Esophagus mucosa (tissue), 1 donor: ENCODE results near the gene ATP13A2. TPM values are rescaled to one million over a fixed set of nuclear protein-coding genes. Genes with fewer than 3 reads are reported as not detected.
"Not testable (repeated sequence)": the region's sequence is repeated elsewhere in the genome, so short reads cannot be mapped to it uniquely, and the experiment has no call there.

Source experiments
- ATAC-seq: fragments of 200-7000 bp; cut with Tn5 transposase; one replicate; pipeline ENCODE4 v1.9.1; 2020
- total RNA-seq: library from RNA; stranded (reverse); gene quantifications from one replicate; pipeline ENCODE4 v1.2.4, GENCODE V29; 2023
- donor health status: DM: yes; HTN: yes; CAD: no.

Gene ATP13A2
- total RNA-seq, 1 donor from 2014 or later, result 21.5 TPM

DNA sequence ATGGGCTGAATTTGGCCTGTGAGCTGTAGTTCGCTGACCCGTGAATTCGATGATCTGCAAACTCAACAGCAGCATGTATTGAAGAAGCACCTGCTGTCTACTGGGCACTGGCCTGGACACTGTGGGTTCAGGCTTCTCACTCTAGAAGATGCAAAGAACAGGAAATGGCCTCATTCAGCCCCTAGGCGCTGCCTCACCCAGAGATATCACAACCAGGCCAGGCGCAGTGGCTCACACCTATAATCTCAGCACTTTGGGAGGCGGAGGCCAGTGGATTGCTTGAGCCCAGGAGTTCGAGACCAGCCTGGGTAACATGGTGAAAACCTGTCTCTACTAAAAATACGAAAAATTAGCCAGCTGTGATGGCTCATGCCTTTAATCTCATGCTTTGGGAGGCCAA lies 55.0 kb downstream of the ATP13A2 start:
- ATAC-seq, result no peak

DNA sequence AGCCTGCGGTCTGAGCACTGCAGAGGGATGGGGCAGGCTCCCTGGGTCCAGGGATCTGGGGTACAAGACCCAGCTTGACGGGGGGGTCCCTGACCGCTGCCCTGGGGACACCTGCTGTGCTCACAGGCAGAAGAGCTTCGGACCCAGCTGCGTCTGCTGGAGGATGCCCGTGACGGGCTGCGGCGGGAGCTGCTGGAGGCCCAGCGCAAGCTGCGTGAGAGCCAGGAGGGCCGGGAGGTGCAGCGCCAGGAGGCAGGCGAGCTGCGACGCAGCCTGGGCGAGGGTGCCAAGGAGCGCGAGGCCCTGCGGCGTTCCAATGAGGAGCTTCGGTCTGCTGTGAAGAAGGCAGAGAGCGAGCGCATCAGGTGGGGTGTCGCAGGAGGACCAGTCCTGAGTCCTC lies 56.5 kb downstream of the ATP13A2 start:
- ATAC-seq, result no peak

DNA sequence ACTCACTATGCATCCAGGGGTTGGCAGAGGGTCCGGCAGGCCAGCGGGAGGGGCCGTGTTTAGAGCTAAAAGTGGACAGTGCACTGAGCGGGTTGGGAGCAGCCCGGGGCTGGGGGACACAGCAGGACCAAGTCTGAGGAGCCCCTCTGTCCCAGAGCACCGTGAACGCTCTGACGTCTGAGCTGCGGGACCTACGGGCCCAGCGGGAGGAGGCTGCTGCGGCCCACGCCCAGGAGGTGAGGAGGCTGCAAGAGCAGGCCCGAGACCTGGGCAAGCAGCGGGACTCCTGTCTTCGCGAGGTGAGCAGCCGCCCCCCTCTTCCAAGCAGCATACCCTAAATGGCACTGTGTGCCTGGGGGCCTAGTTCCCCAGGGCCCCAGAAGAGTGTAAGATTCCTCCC lies 57.1 kb downstream of the ATP13A2 start:
- ATAC-seq, result no peak

DNA sequence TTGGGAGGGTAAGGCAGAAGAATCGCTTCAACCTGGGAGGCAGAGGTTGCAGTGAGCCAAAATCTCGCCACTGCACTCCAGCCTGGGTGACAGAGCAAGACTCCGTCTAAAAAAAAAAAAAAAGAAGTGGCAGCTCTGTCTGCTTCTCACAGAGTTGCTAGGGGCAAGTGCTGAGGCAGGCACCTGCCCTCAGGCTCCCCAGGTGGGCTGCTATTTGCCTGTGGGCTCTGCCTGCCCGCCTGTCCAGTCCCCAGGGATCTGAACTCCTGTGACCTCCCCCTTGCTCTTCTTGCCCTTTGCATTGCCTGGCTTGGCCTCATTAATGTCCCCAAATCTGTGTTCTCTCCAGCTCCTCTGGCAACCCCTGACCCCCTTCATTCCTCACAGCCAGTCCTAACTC lies 59.4 kb downstream of the ATP13A2 start:
- ATAC-seq, result not testable (repeated sequence)

DNA sequence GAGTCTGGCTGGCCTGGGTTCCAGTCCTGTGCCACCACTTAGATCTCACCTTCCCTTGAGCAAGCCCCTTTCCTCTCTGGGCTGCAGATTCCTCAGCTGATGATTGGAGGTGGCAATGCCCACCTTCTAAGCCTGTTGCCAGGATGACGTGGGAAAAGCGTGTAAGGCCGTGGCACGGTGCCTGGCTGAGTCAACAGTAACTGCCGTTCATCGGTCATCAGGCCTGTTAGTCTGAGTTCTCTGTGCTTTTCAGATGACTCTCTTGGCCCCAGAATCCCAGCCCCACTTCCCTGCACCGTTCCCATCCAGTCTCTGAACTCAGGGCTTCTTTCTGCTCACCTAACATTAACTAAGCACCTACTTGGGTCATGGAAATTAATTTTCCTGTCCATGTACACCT lies 62.7 kb downstream of the ATP13A2 start:
- peak; percentile 47 for ATAC-seq

DNA sequence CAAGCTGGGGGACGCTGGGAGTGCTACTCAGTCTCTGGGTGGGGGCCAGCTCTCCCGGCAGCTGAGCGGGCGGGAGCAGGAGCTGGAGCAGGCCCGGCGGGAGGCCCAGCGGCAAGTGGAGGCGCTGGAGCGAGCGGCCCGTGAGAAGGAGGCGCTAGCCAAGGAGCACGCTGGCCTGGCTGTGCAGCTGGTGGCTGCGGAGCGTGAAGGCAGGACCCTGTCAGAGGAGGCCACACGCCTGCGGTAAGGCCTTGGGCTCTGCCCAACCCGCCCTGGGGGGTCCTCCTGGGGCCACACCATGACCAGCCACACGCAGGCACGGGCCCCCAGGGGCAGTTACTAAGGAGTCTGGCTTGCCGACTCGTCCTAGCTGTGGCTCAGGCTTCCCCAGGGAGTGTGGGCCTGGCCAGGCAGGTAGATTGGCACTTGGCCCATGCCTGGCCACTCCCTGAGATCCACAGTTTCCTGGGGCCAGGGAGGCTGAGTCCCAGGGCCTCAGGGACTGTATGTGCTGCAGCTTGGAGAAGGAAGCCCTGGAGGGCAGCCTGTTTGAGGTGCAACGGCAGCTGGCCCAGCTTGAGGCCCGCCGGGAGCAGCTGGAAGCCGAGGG lies 63.3 kb downstream of the ATP13A2 start:
- ATAC-seq, result peak; percentile 91

DNA sequence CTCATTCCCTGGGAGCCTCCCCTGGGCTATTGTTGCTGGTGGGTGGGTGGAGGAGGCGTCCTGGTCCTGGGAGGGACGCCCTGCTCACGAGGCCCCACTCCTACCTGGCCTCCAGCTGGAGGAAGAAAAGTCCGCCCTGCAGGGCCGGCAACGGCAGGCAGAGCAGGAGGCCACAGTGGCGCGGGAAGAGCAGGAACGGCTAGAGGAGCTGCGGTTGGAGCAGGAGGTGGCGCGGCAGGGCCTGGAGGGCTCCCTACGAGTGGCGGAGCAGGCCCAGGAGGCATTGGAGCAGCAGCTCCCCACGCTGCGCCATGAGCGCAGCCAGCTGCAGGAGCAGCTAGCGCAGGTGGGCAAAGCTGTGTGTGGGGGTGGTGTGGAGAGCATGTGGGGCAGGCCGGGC lies 65.1 kb downstream of the ATP13A2 start:
- ATAC-seq, result no peak

DNA sequence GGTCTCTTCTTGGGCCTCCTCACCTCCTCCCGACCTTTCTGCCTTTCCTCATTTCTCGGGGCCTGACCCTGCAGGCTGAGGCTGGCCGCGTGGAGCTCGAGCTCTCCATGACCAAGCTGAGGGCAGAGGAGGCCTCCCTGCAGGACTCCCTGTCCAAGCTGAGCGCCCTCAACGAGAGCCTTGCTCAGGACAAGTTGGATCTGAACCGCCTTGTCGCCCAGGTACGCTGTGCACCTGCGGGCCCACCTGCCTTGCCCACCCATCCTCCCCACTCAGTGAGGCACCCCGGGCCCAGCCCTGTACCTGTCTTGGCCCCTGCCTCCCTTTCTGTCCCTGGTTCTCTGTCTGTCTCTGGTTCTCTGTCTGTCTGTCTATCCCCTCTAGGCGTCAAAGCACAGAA lies 65.5 kb downstream of the ATP13A2 start:
- not testable (repeated sequence) for ATAC-seq

DNA sequence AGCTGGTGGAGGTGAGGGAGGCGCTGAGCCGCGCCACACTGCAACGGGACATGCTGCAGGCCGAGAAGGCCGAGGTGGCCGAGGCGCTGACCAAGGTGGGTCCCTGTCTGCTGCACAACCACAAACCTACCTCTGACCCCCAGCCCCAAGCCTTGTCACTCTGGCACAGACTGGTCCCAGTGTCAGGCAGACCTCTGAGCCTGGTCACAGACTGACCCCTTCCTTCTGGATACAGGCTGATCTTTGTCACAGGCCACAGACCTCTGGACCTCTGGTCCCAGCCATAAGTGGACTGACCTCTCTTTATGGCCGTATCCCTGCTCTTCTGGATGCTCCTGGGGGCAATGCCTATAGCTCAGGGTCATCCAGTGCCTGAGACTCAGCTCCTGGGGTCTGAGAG lies 66.2 kb downstream of the ATP13A2 start:
- ATAC-seq, result not testable (repeated sequence)

DNA sequence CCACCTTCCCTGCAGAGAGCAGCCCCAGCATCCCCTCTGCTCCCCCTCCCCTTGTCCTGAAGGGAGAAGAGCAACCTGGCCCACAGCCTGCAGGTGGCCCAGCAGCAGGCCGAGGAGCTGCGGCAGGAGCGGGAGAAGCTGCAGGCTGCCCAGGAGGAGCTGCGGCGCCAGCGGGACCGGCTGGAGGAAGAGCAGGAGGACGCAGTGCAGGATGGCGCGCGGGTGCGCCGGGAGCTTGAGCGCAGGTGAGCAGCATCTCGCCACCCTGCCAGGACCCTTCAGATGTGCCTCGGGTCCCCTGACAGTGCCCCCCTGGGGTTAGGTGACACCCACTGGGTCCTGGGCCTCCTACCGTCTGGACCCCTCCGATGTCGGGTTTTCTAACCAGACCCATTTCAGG lies 67.7 kb downstream of the ATP13A2 start:
- no peak for ATAC-seq

DNA sequence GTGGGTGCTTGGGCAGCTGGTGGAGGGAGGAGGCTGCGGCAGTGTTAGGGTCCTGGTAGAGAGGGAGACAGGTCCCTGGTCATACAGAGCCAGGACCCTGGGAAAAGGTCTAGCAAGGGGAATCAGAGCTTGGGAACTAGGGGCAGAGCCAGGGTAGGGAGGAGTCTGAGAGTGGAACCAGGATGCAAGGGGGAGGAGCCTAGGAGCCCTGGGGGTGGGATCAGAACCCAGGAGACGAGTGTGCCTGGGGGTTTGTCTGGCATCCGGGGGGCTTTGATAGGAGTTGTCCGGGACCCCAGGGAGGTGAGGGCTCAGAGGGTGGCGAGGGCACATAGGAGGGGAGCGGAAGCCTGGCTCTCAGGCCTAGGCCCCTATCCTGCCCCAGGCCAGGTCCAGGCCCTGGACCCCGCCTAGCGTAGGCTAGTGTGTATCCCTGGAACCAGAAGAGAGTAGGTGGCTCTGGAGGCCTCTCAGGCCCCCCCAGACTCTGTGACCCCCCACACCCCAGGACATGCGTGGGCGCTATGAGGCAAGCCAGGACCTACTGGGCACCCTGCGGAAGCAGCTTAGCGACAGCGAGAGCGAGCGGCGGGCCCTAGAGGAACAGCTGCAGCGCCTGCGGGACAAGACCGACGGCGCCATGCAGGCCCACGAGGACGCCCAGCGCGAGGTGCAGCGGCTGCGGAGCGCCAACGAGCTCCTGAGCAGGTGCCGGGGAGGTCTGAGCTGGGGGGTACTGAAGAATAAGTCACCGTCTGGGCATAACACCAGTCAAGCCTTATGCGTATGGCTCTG lies 72.1 kb downstream of the ATP13A2 start:
- ATAC-seq, result peak; percentile 15

DNA sequence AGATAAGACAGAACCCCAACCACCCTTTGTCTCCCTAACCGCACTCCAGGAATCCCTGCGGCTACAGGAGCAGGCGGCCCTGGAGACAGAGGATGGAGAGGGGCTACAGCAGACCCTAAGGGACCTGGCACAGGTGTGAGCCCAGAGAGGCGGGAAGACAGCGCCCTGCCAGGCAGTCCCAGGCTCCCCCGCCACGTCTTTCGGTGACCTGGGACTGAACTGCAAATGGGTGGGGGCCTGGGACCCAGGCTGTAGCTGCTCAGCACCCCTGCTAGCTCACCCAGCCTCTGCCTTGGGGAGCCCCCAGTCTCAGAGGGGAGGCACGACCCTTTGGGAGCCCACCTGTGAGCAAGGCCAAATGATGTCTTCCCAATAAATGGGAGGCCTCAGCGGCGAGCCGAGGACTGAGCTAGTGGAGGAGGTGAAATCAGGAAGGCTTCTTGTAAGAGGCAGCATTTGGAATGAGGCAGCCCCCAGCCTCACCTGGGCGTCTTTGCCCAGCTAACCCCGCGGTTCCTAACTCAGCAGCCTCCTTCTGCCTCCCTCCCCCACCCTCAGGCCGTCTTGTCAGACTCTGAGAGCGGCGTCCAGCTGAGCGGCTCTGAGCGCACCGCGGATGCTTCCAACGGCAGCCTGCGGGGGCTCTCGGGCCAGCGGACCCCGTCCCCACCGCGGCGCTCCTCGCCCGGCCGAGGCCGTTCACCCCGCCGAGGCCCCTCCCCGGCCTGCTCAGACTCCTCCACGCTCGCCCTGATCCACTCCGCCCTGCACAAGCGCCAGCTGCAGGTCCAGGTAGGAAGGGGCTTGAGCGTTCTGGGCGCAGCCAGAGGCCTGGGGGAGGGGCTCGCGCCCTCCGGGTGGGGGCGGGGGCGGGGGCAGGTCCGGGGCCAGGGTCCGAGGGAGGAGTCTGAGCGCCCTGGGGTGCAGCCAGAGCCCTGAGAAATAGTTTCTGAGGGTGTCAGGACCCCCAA lies 73.1 kb downstream of the ATP13A2 start:
- peak; percentile 26 for ATAC-seq

DNA sequence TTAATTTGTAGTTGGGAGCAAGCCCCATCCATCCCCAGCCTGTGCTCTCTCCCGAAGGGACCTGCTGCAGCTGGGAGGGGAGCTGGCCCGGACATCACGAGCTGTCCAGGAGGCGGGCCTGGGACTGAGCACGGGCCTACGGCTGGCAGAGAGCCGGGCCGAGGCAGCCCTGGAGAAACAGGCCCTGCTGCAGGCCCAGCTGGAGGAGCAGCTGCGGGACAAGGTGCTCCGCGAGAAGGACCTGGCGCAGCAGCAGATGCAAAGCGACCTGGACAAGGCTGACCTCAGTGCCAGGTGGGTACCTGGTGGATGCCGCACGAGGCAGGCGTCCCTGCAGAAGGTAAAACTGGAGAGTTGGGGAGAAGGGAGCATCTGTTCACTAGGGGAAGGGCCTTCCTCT lies 75.1 kb downstream of the ATP13A2 start:
- not testable (repeated sequence) for ATAC-seq

Other genes starting within 250 kb of the ATP13A2 start
- gene RNU1-2, start 115.9 kb downstream of the ATP13A2 start, total RNA-seq, result 6,387 TPM
- gene CROCC, start 90.0 kb downstream of the ATP13A2 start, total RNA-seq, result 15.3 TPM
- 5.3 TPM for gene MFAP2, start 31.3 kb downstream of the ATP13A2 start, total RNA-seq
- gene SDHB, start 42.1 kb upstream of the ATP13A2 start, total RNA-seq, result 84.5 TPM
- 0.92 TPM for gene PADI2, start 107.5 kb upstream of the ATP13A2 start, total RNA-seq
- gene PADI1, start 193.2 kb upstream of the ATP13A2 start, total RNA-seq, result 40.0 TPM
- 3.3 TPM for gene PADI3, start 237.2 kb upstream of the ATP13A2 start, total RNA-seq